CD4-positive, alpha-beta T cell treated with Interleukin-17A for 1 hour (primary cell): Measurements from ENCODE around the gene GRM4.

Source experiments
- DNase-seq: peaks from one replicate; pipeline ENCODE4 v3.0.0-alpha.2; 2020

Gene GRM4

DNA sequence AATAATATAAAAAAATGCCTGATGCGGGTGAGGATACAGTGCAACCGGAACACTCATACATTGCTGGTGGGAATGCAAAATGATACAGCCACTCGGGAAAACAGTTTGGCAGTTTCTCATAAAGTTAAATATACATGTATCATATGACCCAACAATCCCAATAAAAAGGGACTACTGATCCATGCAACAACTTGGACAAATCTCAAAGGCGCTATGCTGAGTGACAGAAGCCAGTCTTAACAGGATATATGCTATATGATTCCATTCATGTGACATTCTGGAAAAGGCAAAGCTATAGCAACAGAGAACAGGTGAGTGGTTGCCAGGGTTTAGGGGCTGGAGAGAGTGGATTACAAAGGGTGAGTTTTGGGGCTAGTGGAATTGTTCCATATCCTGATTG, 171.9 kb downstream of the GRM4 start:
- DNase-seq, result no peak

DNA sequence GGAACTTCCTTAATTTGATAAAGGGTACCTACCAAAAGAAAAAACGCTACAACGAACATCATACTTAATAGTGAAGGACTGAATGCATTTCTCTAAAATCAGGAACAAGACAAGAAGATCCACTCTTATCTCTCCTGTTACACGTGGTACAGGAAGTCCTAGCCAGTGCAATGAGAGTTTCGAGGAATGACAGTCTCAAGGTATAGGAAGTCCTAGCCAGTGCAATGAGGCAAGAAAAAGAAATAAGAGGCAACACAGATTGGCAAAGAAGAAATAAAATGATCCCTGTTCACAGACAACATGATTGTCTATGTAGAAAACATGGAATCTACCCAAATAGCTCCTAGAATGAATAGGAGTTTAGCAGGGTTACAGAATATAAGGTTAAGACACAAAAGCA, 174.3 kb downstream of the GRM4 start:
- no peak for DNase-seq
